PC-3 (cell line): ENCODE measurements around the gene OR56B1. TPM values are rescaled to one million over a fixed set of nuclear protein-coding genes. Genes with fewer than 3 reads are reported as not detected.

ENCODE experiments used
- ATAC-seq: fragments of 200-7000 bp; cut with Tn5 transposase; 2 replicates; pipeline ENCODE4 v1.9.1; 2020; ENCODE audit warnings: mild to moderate bottlenecking, moderate library complexity
- BruUV-seq: library from RNA; stranded (reverse); fragments of 400-500 nt; replicated peaks from 2 replicates; lab custom pipeline; 2021; lab: Mats Ljungman, UMichigan
- CTCF ChIA-PET: fragments of 300-600 bp; sonication (Branson Sonifier 250); formaldehyde crosslinking; loops from one replicate; lab custom pipeline; 2022; ENCODE audit warnings: antibody characterized with exemption; lab: Charles Lee
- POLR2A ChIA-PET: fragments of 300-600 bp; sonication (Branson Sonifier 250); formaldehyde crosslinking; loops from one replicate; lab custom pipeline; 2022; ENCODE audit warnings: antibody characterized with exemption; ENCODE audit not compliant: unreplicated experiment; lab: Charles Lee
- DNase-seq: peaks from one replicate; pipeline ENCODE4 v3.0.0-alpha.2; 2015
- H2AFZ ChIP-seq: fragments of 300-600 bp; sonication (generic); 2 replicates; pipeline ENCODE4 v1.6.0; 2016; ENCODE audit warnings: antibody characterized with exemption, low read length
- H3F3A ChIP-seq: fragments of 300-600 bp; sonication (generic); one replicate; pipeline ENCODE4 v1.6.0; 2017; ENCODE audit warnings: antibody characterized with exemption, low read length, control low read depth, mild to moderate bottlenecking; ENCODE audit not compliant: unreplicated experiment
- H3K27ac ChIP-seq: fragments of 300-600 bp; sonication (generic); 2 replicates; pipeline ENCODE4 v1.5.1; 2016; ENCODE audit warnings: mild to moderate bottlenecking, low read length
- H3K27me3 ChIP-seq: fragments of 300-600 bp; sonication (generic); 2 replicates; pipeline ENCODE4 v1.6.1; 2016; ENCODE audit warnings: low read length, mixed read lengths
- H3K36me3 ChIP-seq: fragments of 300-600 bp; sonication (generic); 2 replicates; pipeline ENCODE4 v1.6.1; 2016; ENCODE audit warnings: low read depth, mixed run types, low read length, mixed read lengths
- H3K4me1 ChIP-seq: fragments of 300-600 bp; sonication (generic); 2 replicates; pipeline ENCODE4 v1.5.1; 2016; ENCODE audit warnings: low read length; ENCODE audit not compliant: insufficient read depth
- H3K4me2 ChIP-seq: fragments of 300-600 bp; sonication (generic); 2 replicates; pipeline ENCODE4 v1.6.0; 2016; ENCODE audit warnings: low read length
- H3K4me3 ChIP-seq: fragments of 300-600 bp; sonication (generic); 2 replicates; pipeline ENCODE4 v1.5.1; 2016; ENCODE audit warnings: mild to moderate bottlenecking, low read length, mixed read lengths
- H3K79me2 ChIP-seq: fragments of 300-600 bp; sonication (generic); 2 replicates; pipeline ENCODE4 v1.6.1; 2017; ENCODE audit warnings: low read length, mixed read lengths
- H3K9ac ChIP-seq: fragments of 300-600 bp; sonication (generic); 2 replicates; pipeline ENCODE4 v1.6.0; 2016; ENCODE audit warnings: mild to moderate bottlenecking, low read length
- H3K9me2 ChIP-seq: fragments of 300-600 bp; sonication (generic); replicated peaks from 2 replicates; pipeline ENCODE4 v1.6.1; 2016; ENCODE audit warnings: mixed run types, low read length, mixed read lengths
- H3K9me3 ChIP-seq: fragments of 300-600 bp; sonication (generic); 2 replicates; pipeline ENCODE4 v1.6.1; 2016; ENCODE audit warnings: low read length, mixed read lengths
- H4K20me1 ChIP-seq: fragments of 300-600 bp; sonication (generic); 2 replicates; pipeline ENCODE4 v1.6.1; 2016; ENCODE audit warnings: low read length, mixed read lengths
- EZH2 ChIP-seq: fragments of 300-600 bp; sonication (generic); IDR thresholded peaks from one replicate; pipeline ENCODE4 v1.6.1; 2017; ENCODE audit warnings: antibody characterized with exemption, mild to moderate bottlenecking, low read length; ENCODE audit not compliant: unreplicated experiment
- EZH2phosphoT487 ChIP-seq: fragments of 300-600 bp; sonication (generic); IDR thresholded peaks from 2 replicates; pipeline ENCODE4 v1.6.1; 2018; ENCODE audit warnings: mild to moderate bottlenecking, antibody characterized with exemption, low read length, borderline replicate concordance
- intact Hi-C: fragments of 100-400 bp; cut with micrococcal nuclease; formaldehyde crosslinking; loops from 2 replicates; pipeline ENCODE4 v1.9.0; 2023
- total RNA-seq: library from RNA; depleted of rRNA; stranded (reverse); fragments of >200 nt; gene quantifications from 2 replicates; pipeline ENCODE4 v1.2.3, GENCODE V29; 2014
- TF ChIP-seq, protein P1 (sequence below): fragments of 300-600 bp; sonication (generic); conservative IDR thresholded peaks from 2 replicates; pipeline ENCODE4 v1.5.1; 2017; ENCODE audit warnings: antibody characterized with exemption, low read depth, mild to moderate bottlenecking, low read length

The OR56B1 gene
- total RNA-seq, 1 experiment from 2014 or later: not detected

DNA sequence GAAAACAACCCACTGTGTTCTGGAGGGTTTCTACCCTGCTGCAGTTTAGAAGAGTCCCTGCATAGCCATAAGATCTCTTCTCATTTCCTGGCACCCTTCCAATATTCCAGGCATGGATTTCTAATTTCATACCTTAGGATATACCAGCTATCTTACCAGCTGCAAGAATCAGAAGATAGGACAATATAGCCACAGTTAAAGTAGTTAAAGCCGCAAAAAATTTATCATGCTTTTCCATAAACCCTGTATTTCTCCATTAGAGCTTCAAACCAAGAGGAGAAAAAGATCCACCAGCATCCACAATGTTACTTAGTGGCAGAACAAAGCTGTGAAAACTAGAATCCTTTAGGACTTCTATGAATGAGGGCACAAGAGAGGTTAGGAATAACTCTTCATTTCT lies 8.6 kb upstream of the OR56B1 start:
- H2AFZ ChIP-seq: no peak overlapping the region
- no peaks in the 10 kb centered on the region for H3K9me2 ChIP-seq
- H3K36me3 ChIP-seq: no peaks in the 10 kb centered on the region
- DNase-seq (no peak), ATAC-seq (no peak)
- H3K9me3 ChIP-seq: no peaks in the 10 kb centered on the region
- no peaks in the 10 kb centered on the region for H3F3A ChIP-seq
- TF ChIP-seq EZH2: no peak
- TF ChIP-seq EZH2phosphoT487: no peak
- TF ChIP-seq, protein P1, sequence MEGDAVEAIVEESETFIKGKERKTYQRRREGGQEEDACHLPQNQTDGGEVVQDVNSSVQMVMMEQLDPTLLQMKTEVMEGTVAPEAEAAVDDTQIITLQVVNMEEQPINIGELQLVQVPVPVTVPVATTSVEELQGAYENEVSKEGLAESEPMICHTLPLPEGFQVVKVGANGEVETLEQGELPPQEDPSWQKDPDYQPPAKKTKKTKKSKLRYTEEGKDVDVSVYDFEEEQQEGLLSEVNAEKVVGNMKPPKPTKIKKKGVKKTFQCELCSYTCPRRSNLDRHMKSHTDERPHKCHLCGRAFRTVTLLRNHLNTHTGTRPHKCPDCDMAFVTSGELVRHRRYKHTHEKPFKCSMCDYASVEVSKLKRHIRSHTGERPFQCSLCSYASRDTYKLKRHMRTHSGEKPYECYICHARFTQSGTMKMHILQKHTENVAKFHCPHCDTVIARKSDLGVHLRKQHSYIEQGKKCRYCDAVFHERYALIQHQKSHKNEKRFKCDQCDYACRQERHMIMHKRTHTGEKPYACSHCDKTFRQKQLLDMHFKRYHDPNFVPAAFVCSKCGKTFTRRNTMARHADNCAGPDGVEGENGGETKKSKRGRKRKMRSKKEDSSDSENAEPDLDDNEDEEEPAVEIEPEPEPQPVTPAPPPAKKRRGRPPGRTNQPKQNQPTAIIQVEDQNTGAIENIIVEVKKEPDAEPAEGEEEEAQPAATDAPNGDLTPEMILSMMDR: no peak
- H3K27me3 ChIP-seq: peaks cover 48% of the 10 kb centered on the region
- no peaks in the 10 kb centered on the region for H4K20me1 ChIP-seq
- BruUV-seq: no TSS peak
- no peaks in the 10 kb centered on the region for H3K79me2 ChIP-seq
- H3K9ac ChIP-seq: no peak overlapping the region
- CTCF ChIA-PET: no interaction called here
- H3K27ac ChIP-seq: no peak overlapping the region
- intact Hi-C loops: no loop called here
- no peak overlapping the region for H3K4me2 ChIP-seq
- H3K4me3 ChIP-seq: no peak overlapping the region
- no peaks in the 10 kb centered on the region for H3K4me1 ChIP-seq
- POLR2A ChIA-PET: no interaction called here

GRCh38 chr11:5737091-5737490 lies 843 bp downstream of the OR56B1 start:
- intact Hi-C loops: no loop called here
- Histone ChIP-seq H3K79me2 (no peaks in the 10 kb centered on the region), H3K9ac (no peak overlapping the region), H3F3A (no peaks in the 10 kb centered on the region), H3K9me3 (no peaks in the 10 kb centered on the region), H3K4me1 (no peaks in the 10 kb centered on the region), H3K9me2 (no peaks in the 10 kb centered on the region), H3K4me3 (no peak overlapping the region), H4K20me1 (no peaks in the 10 kb centered on the region), H3K27me3 (peaks cover 10% of the 10 kb centered on the region), H2AFZ (no peak overlapping the region), H3K27ac (no peak overlapping the region), H3K36me3 (no peaks in the 10 kb centered on the region), H3K4me2 (no peak overlapping the region)
- no peak for TF ChIP-seq EZH2phosphoT487
- DNase-seq (no peak), ATAC-seq (no peak)
- CTCF ChIA-PET: no interaction called here
- BruUV-seq: no TSS peak
- POLR2A ChIA-PET: interaction anchor here (0.5 kb wide), 1 partner anchor 154 kb away, joined by 3 read pairs; no protein-coding TSS in a partner anchor

DNA sequence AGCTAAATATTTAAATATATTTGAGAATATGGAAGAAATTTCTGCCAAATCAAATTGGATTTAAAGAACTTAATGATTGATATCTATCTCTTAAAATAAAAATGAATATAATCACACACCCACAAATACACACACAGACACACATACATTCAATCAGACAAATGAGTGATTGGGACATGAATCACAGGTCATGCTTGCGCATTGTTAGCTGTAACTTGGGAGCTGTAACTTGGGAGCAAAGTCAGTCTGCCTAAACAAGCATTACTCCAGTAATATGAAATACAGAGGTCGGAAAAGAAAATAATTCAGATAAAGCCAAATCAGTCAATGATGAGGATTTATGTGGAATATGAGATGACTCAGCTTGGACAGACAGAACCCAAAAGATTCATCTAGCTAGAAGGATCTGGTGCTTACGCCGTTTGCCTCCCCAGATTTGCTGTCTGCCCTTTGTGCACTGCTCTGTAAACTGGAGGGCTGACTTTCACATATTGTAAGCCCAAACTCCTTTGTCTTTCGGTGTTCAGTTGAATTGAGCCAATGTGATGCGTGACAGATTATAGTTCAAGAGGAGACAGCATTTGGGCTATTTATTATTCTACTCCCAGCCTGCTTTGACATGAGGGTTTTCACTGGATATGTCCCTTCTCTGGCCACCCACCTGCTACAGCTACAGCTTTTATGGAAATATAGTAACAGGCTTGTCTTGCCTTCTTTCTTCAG lies 1.6 kb downstream of the OR56B1 start:
- Histone ChIP-seq H3K27ac (no peak overlapping the region), H3K27me3 (peaks cover 14% of the 10 kb centered on the region), H2AFZ (no peak overlapping the region), H4K20me1 (no peaks in the 10 kb centered on the region), H3F3A (no peaks in the 10 kb centered on the region), H3K4me2 (no peak overlapping the region), H3K9ac (no peak overlapping the region), H3K4me1 (no peaks in the 10 kb centered on the region), H3K9me2 (no peaks in the 10 kb centered on the region), H3K9me3 (no peaks in the 10 kb centered on the region), H3K36me3 (no peaks in the 10 kb centered on the region), H3K4me3 (no peak overlapping the region), H3K79me2 (no peaks in the 10 kb centered on the region)
- TF ChIP-seq EZH2 (no peak), EZH2phosphoT487 (no peak)
- TF ChIP-seq, protein P1: no peak
- ATAC-seq (no peak), DNase-seq (no peak)
- CTCF ChIA-PET: no interaction called here
- intact Hi-C loops: no loop called here
- POLR2A ChIA-PET: interaction anchor here (0.5 kb wide), 1 partner anchor 154 kb away, joined by 3 read pairs; no protein-coding TSS in a partner anchor
- no TSS peak for BruUV-seq
